ENCODE measurements around the gene OSCP1.

GRCh38 chr1:36382669-36383068 lies 67.6 kb downstream of the OSCP1 start:
- TF ChIP-seq POLR2AphosphoS5 (IDR thresholded peaks at IDR 0.05) = no peak
- no peak for TF ChIP-seq POLR2A (IDR thresholded peaks at IDR 0.05)
